ENCODE data around the gene TIMM21. TPM values are rescaled to one million over a fixed set of nuclear protein-coding genes. Genes with fewer than 3 reads are reported as not detected.

TIMM21 gene
- total and polyA plus RNA-seq, 2 of the 13 experiments (the other 11 are each of a cell fraction or from before 2014, with no cell fraction given) = 29.6 to 62.3 TPM

DNA sequence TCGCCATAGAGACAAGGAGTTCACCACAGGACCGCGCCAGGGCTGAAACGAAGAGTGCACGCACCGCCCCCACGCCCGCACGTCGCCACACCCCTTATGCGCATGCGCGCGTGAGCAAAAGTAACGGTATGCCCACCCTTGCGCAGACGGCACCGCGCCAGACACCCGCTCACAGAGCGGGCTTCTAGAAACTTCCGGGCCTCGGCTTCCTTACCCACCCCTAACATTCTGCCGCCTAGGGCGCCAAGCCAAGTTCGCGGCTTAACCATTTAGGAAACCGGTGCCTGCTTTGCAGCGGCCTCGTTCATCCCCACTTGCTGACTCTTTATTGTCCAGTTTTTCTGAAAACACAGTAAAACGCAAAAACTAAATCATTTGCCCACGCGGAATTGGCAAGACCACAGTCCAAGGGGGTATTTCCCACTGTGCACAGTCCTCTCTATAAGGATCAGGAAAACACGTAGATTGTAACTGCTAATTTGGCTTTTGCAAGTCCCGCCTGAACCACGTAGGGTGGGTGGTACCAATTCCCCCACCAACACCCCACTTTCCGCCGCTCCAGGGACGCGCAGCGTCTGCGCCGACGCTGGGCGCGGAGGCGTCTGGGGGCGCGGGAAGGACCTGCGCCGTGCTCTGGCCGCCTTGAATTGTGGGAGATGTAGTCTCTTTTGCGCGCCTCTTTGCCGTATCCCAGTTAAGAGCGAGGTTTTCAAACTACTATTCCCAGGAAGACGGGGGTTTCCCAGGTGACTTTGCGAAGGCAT lies at the start of gene TIMM21, which contains the start of gene FBXO15 (continued):
- TF ChIP-seq, protein P1, sequence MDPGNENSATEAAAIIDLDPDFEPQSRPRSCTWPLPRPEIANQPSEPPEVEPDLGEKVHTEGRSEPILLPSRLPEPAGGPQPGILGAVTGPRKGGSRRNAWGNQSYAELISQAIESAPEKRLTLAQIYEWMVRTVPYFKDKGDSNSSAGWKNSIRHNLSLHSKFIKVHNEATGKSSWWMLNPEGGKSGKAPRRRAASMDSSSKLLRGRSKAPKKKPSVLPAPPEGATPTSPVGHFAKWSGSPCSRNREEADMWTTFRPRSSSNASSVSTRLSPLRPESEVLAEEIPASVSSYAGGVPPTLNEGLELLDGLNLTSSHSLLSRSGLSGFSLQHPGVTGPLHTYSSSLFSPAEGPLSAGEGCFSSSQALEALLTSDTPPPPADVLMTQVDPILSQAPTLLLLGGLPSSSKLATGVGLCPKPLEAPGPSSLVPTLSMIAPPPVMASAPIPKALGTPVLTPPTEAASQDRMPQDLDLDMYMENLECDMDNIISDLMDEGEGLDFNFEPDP (CRISPR knock-in tag; conservative IDR thresholded peaks at IDR 0.05) = 0 out of 2 replicates have a peak, but pooled peaks have one; percentile 81
- TF ChIP-seq MTF1 (CRISPR knock-in tag; IDR thresholded peaks at IDR 0.05) (peak; percentile 76; the same call in 1 of the 2 replicates), ZSCAN20 (CRISPR knock-in tag; IDR thresholded peaks at IDR 0.05; ENCODE audit: borderline replicate concordance) (peak; percentile 96), HOXA3 (CRISPR knock-in tag; IDR thresholded peaks at IDR 0.05) (peak; percentile 81), ZNF75D (CRISPR knock-in tag; IDR thresholded peaks at IDR 0.05; ENCODE audit: borderline replicate concordance) (peak; percentile 52; the same call in 1 of the 2 replicates), HNRNPLL (IDR thresholded peaks at IDR 0.05; ENCODE audit: low read depth, low read length, poor library complexity, severe bottlenecking) (peak; percentile 92), PAWR (CRISPR knock-in tag; IDR thresholded peaks at IDR 0.05; ENCODE audit: borderline replicate concordance) (no peak), ZNF343 (CRISPR knock-in tag; IDR thresholded peaks at IDR 0.05) (peak; percentile 64; the same call in 1 of the 2 replicates), MZF1 (CRISPR knock-in tag; IDR thresholded peaks at IDR 0.05; ENCODE audit: borderline replicate concordance) (no peak)
- TF ChIP-seq, protein P2, sequence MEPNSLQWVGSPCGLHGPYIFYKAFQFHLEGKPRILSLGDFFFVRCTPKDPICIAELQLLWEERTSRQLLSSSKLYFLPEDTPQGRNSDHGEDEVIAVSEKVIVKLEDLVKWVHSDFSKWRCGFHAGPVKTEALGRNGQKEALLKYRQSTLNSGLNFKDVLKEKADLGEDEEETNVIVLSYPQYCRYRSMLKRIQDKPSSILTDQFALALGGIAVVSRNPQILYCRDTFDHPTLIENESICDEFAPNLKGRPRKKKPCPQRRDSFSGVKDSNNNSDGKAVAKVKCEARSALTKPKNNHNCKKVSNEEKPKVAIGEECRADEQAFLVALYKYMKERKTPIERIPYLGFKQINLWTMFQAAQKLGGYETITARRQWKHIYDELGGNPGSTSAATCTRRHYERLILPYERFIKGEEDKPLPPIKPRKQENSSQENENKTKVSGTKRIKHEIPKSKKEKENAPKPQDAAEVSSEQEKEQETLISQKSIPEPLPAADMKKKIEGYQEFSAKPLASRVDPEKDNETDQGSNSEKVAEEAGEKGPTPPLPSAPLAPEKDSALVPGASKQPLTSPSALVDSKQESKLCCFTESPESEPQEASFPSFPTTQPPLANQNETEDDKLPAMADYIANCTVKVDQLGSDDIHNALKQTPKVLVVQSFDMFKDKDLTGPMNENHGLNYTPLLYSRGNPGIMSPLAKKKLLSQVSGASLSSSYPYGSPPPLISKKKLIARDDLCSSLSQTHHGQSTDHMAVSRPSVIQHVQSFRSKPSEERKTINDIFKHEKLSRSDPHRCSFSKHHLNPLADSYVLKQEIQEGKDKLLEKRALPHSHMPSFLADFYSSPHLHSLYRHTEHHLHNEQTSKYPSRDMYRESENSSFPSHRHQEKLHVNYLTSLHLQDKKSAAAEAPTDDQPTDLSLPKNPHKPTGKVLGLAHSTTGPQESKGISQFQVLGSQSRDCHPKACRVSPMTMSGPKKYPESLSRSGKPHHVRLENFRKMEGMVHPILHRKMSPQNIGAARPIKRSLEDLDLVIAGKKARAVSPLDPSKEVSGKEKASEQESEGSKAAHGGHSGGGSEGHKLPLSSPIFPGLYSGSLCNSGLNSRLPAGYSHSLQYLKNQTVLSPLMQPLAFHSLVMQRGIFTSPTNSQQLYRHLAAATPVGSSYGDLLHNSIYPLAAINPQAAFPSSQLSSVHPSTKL (CRISPR knock-in tag; IDR thresholded peaks at IDR 0.05) = peak; percentile 32; the same call in 1 of the 2 replicates
- TF ChIP-seq, protein P3, sequence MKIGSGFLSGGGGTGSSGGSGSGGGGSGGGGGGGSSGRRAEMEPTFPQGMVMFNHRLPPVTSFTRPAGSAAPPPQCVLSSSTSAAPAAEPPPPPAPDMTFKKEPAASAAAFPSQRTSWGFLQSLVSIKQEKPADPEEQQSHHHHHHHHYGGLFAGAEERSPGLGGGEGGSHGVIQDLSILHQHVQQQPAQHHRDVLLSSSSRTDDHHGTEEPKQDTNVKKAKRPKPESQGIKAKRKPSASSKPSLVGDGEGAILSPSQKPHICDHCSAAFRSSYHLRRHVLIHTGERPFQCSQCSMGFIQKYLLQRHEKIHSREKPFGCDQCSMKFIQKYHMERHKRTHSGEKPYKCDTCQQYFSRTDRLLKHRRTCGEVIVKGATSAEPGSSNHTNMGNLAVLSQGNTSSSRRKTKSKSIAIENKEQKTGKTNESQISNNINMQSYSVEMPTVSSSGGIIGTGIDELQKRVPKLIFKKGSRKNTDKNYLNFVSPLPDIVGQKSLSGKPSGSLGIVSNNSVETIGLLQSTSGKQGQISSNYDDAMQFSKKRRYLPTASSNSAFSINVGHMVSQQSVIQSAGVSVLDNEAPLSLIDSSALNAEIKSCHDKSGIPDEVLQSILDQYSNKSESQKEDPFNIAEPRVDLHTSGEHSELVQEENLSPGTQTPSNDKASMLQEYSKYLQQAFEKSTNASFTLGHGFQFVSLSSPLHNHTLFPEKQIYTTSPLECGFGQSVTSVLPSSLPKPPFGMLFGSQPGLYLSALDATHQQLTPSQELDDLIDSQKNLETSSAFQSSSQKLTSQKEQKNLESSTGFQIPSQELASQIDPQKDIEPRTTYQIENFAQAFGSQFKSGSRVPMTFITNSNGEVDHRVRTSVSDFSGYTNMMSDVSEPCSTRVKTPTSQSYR (CRISPR knock-in tag; IDR thresholded peaks at IDR 0.05; ENCODE audit: borderline replicate concordance) = peak; percentile 73; the same call in 1 of the 2 replicates
- TF ChIP-seq, protein P4, sequence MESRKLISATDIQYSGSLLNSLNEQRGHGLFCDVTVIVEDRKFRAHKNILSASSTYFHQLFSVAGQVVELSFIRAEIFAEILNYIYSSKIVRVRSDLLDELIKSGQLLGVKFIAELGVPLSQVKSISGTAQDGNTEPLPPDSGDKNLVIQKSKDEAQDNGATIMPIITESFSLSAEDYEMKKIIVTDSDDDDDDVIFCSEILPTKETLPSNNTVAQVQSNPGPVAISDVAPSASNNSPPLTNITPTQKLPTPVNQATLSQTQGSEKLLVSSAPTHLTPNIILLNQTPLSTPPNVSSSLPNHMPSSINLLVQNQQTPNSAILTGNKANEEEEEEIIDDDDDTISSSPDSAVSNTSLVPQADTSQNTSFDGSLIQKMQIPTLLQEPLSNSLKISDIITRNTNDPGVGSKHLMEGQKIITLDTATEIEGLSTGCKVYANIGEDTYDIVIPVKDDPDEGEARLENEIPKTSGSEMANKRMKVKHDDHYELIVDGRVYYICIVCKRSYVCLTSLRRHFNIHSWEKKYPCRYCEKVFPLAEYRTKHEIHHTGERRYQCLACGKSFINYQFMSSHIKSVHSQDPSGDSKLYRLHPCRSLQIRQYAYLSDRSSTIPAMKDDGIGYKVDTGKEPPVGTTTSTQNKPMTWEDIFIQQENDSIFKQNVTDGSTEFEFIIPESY (CRISPR knock-in tag; IDR thresholded peaks at IDR 0.05) = no peak

Data from HepG2 (cell line).